HEK293 (cell line): ENCODE results near the gene TAF1B.

ENCODE experiments used
- CTCF ChIA-PET: fragments of 350-600 bp; formaldehyde crosslinking; extraction: SDS; loops from one replicate; lab custom pipeline; 2021; ENCODE audit warnings: antibody characterized with exemption; lab: Yijun Ruan, JAX
- POLR2A ChIA-PET: fragments of 300-600 bp; formaldehyde crosslinking; extraction: SDS; loops from one replicate; lab custom pipeline; 2020; ENCODE audit warnings: antibody characterized with exemption, inconsistent platforms; lab: Yijun Ruan, JAX
- H3K27ac ChIP-seq: fragments of 200-500 bp; sonication (Bioruptor generic); 2 replicates; pipeline ENCODE4 v1.5.1; 2014; ENCODE audit warnings: low read depth, low read length, control low read depth, inconsistent platforms; ENCODE audit errors: extremely low read depth
- H3K36me3 ChIP-seq, 2 experiments: fragments of 200-500 bp in 1 of 2; sonication (Bioruptor generic) in 1 of 2; 1 replicate in 1 of 2; 2 replicates in 1 of 2; pipeline ENCODE4 v1.5.1; 2014 to 2017; ENCODE audit warnings: inconsistent platforms in 2 of 2, low read length in 2 of 2; ENCODE audit not compliant: control insufficient read depth in 2 of 2, insufficient read depth in 1 of 2
- H3K4me1 ChIP-seq: fragments of 200-500 bp; sonication (Bioruptor generic); 2 replicates; pipeline ENCODE4 v1.5.1; 2014; ENCODE audit warnings: mild to moderate bottlenecking, low read length, inconsistent platforms; ENCODE audit not compliant: control insufficient read depth, insufficient read depth
- H3K4me3 ChIP-seq: 2 replicates; pipeline ENCODE4 v1.5.1; 2011; ENCODE audit warnings: low read depth, mild to moderate bottlenecking, control low read depth, low read length, moderate library complexity
- H3K9me3 ChIP-seq: fragments of 200-500 bp; sonication (Bioruptor generic); 2 replicates; pipeline ENCODE4 v1.5.1; 2014; ENCODE audit warnings: low read depth, low read length, inconsistent platforms; ENCODE audit not compliant: control insufficient read depth, insufficient read depth
- BCL11A ChIP-seq: fragments of 450-650 bp; formaldehyde crosslinking; IDR thresholded peaks from 2 replicates; pipeline ENCODE4 v1.5.1; 2016; ENCODE audit warnings: low read depth, missing biosample characterization, missing genetic modification characterization
- EGR2 ChIP-seq: fragments of 450-650 bp; formaldehyde crosslinking; IDR thresholded peaks from 2 replicates; pipeline ENCODE4 v1.5.1; 2016; ENCODE audit warnings: low read depth, missing biosample characterization, missing genetic modification characterization
- KLF9 ChIP-seq: fragments of 450-650 bp; formaldehyde crosslinking; IDR thresholded peaks from 2 replicates; pipeline ENCODE4 v1.5.1; 2016; ENCODE audit warnings: missing biosample characterization, missing genetic modification characterization, low read depth
- ZBTB20 ChIP-seq: fragments of 450-650 bp; formaldehyde crosslinking; IDR thresholded peaks from 2 replicates; pipeline ENCODE4 v1.5.1; 2016; ENCODE audit warnings: missing biosample characterization, missing genetic modification characterization
- ZFHX2 ChIP-seq: fragments of 450-650 bp; formaldehyde crosslinking; conservative IDR thresholded peaks from 2 replicates; pipeline ENCODE4 v1.5.1; 2016; ENCODE audit warnings: missing biosample characterization, missing genetic modification characterization
- ZNF10 ChIP-seq: fragments of 450-650 bp; formaldehyde crosslinking; IDR thresholded peaks from 2 replicates; pipeline ENCODE4 v1.5.1; 2017; ENCODE audit warnings: missing biosample characterization, missing genetic modification characterization
- ZNF175 ChIP-seq: fragments of 450-650 bp; formaldehyde crosslinking; IDR thresholded peaks from 2 replicates; pipeline ENCODE4 v1.5.1; 2016; ENCODE audit warnings: missing biosample characterization, missing genetic modification characterization
- ZNF223 ChIP-seq: fragments of 450-650 bp; formaldehyde crosslinking; IDR thresholded peaks from 2 replicates; pipeline ENCODE4 v1.5.1; 2016; ENCODE audit warnings: missing biosample characterization, missing genetic modification characterization
- ZNF426 ChIP-seq: fragments of 450-650 bp; formaldehyde crosslinking; IDR thresholded peaks from 2 replicates; pipeline ENCODE4 v1.5.1; 2017; ENCODE audit warnings: missing biosample characterization, missing genetic modification characterization, mild to moderate bottlenecking, inconsistent platforms, moderate library complexity
- ZNF626 ChIP-seq: fragments of 450-650 bp; sonication (Bioruptor Pico); formaldehyde crosslinking; IDR thresholded peaks from 2 replicates; pipeline ENCODE4 v1.5.1; 2018; ENCODE audit warnings: missing biosample characterization, missing genetic modification characterization, inconsistent platforms
- ZNF747 ChIP-seq: fragments of 450-650 bp; formaldehyde crosslinking; IDR thresholded peaks from 2 replicates; pipeline ENCODE4 v1.5.1; 2016; ENCODE audit warnings: missing biosample characterization, missing genetic modification characterization
- ZSCAN16 ChIP-seq: fragments of 450-650 bp; formaldehyde crosslinking; IDR thresholded peaks from 2 replicates; pipeline ENCODE4 v1.5.1; 2016; ENCODE audit warnings: missing biosample characterization, missing genetic modification characterization
- TF ChIP-seq, protein P1 (sequence below): fragments of 450-650 bp; formaldehyde crosslinking; optimal IDR thresholded peaks from 2 replicates; pipeline ENCODE3; 2016; ENCODE audit warnings: missing biosample characterization, mild to moderate bottlenecking, missing genetic modification characterization
- TF ChIP-seq, protein P2 (sequence below): fragments of 450-650 bp; formaldehyde crosslinking; IDR thresholded peaks from 2 replicates; pipeline ENCODE4 v1.5.1; 2016; ENCODE audit warnings: missing biosample characterization, missing genetic modification characterization
- TF ChIP-seq, protein P3 (sequence below): fragments of 450-650 bp; formaldehyde crosslinking; IDR thresholded peaks from 2 replicates; pipeline ENCODE4 v1.5.1; 2016; ENCODE audit warnings: missing biosample characterization, missing genetic modification characterization
- TF ChIP-seq, protein P4 (sequence below): IDR thresholded peaks from 2 replicates; pipeline ENCODE4 v1.6.1; 2011; ENCODE audit warnings: mild to moderate bottlenecking, low read depth, low read length, borderline replicate concordance
- TF ChIP-seq, protein P5 (sequence below): fragments of 450-650 bp; formaldehyde crosslinking; IDR thresholded peaks from 2 replicates; pipeline ENCODE4 v1.5.1; 2016; ENCODE audit warnings: missing biosample characterization, missing genetic modification characterization
- TF ChIP-seq, protein P6 (sequence below): fragments of 450-650 bp; formaldehyde crosslinking; IDR thresholded peaks from 2 replicates; pipeline ENCODE4 v1.5.1; 2016; ENCODE audit warnings: missing biosample characterization, missing genetic modification characterization
- TF ChIP-seq, protein P7 (sequence below): fragments of 450-650 bp; formaldehyde crosslinking; IDR thresholded peaks from 2 replicates; pipeline ENCODE4 v1.5.1; 2016; ENCODE audit warnings: missing biosample characterization, missing genetic modification characterization

Gene TAF1B

DNA sequence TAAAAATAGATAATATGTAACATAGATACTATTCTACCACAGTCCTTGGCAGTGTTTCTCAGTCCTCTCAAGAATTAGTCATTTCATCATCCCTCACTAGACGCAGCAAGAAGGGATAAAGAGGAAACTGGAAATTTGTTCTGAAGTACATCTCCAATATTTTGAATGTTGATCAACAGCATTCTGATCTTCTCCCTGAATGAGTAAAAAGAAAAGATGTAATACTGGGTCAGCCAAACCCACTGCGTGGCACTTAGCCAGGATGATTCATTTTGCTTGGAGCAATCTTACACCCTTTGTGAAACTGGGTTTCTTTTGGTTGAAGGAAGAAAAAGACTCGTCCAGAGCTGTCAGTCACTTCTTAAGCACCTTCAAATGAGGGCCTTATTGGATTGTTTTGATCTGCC is 54.1 kb downstream of the TAF1B start (continued):
- TF ChIP-seq, protein P1, sequence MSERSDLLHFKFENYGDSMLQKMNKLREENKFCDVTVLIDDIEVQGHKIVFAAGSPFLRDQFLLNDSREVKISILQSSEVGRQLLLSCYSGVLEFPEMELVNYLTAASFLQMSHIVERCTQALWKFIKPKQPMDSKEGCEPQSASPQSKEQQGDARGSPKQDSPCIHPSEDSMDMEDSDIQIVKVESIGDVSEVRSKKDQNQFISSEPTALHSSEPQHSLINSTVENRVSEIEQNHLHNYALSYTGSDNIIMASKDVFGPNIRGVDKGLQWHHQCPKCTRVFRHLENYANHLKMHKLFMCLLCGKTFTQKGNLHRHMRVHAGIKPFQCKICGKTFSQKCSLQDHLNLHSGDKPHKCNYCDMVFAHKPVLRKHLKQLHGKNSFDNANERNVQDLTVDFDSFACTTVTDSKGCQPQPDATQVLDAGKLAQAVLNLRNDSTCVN (tag by site-specific recombination), result no peak
- no peak for TF ChIP-seq ZNF426 (tag by site-specific recombination)
- TF ChIP-seq, protein P2, sequence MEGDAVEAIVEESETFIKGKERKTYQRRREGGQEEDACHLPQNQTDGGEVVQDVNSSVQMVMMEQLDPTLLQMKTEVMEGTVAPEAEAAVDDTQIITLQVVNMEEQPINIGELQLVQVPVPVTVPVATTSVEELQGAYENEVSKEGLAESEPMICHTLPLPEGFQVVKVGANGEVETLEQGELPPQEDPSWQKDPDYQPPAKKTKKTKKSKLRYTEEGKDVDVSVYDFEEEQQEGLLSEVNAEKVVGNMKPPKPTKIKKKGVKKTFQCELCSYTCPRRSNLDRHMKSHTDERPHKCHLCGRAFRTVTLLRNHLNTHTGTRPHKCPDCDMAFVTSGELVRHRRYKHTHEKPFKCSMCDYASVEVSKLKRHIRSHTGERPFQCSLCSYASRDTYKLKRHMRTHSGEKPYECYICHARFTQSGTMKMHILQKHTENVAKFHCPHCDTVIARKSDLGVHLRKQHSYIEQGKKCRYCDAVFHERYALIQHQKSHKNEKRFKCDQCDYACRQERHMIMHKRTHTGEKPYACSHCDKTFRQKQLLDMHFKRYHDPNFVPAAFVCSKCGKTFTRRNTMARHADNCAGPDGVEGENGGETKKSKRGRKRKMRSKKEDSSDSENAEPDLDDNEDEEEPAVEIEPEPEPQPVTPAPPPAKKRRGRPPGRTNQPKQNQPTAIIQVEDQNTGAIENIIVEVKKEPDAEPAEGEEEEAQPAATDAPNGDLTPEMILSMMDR, result no peak

DNA sequence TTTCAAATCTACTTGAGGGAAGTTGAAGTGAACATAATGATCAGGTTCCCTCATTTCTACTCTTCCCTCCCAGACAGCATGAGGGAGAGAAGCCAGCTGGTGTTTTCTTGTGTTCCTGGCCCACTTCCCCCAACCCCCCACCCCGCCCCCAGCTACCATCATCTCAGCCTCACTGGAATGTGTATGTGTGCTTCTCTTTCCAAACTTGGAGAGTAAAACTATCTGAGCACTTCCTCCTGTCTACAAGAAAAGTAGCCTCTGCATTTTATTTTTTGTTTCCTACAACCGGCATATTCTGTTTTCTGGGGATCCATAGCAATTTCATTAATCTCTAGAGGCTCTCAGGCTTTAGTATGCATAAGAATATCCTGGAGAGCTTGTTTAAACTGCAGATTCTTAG is 54.6 kb downstream of the TAF1B start:
- H3K4me1 ChIP-seq, result peaks cover 24% of the 10 kb centered on the region
- TF ChIP-seq BCL11A (tag by site-specific recombination), result no peak
- no peak for TF ChIP-seq ZNF175 (tag by site-specific recombination)
- TF ChIP-seq EGR2 (tag by site-specific recombination), result no peak
- TF ChIP-seq, protein P3, sequence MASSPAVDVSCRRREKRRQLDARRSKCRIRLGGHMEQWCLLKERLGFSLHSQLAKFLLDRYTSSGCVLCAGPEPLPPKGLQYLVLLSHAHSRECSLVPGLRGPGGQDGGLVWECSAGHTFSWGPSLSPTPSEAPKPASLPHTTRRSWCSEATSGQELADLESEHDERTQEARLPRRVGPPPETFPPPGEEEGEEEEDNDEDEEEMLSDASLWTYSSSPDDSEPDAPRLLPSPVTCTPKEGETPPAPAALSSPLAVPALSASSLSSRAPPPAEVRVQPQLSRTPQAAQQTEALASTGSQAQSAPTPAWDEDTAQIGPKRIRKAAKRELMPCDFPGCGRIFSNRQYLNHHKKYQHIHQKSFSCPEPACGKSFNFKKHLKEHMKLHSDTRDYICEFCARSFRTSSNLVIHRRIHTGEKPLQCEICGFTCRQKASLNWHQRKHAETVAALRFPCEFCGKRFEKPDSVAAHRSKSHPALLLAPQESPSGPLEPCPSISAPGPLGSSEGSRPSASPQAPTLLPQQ (tag by site-specific recombination), result no peak
- TF ChIP-seq ZNF626 (tag by site-specific recombination), result no peak
- TF ChIP-seq, protein P4, sequence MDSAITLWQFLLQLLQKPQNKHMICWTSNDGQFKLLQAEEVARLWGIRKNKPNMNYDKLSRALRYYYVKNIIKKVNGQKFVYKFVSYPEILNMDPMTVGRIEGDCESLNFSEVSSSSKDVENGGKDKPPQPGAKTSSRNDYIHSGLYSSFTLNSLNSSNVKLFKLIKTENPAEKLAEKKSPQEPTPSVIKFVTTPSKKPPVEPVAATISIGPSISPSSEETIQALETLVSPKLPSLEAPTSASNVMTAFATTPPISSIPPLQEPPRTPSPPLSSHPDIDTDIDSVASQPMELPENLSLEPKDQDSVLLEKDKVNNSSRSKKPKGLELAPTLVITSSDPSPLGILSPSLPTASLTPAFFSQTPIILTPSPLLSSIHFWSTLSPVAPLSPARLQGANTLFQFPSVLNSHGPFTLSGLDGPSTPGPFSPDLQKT, result no peak
- TF ChIP-seq, protein P5, sequence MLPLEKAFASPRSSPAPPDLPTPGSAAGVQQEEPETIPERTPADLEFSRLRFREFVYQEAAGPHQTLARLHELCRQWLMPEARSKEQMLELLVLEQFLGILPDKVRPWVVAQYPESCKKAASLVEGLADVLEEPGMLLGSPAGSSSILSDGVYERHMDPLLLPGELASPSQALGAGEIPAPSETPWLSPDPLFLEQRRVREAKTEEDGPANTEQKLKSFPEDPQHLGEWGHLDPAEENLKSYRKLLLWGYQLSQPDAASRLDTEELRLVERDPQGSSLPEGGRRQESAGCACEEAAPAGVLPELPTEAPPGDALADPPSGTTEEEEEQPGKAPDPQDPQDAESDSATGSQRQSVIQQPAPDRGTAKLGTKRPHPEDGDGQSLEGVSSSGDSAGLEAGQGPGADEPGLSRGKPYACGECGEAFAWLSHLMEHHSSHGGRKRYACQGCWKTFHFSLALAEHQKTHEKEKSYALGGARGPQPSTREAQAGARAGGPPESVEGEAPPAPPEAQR (tag by site-specific recombination), result no peak
- no peak for TF ChIP-seq ZNF223
- no peak for TF ChIP-seq ZBTB20 (tag by site-specific recombination)
- TF ChIP-seq, protein P6, sequence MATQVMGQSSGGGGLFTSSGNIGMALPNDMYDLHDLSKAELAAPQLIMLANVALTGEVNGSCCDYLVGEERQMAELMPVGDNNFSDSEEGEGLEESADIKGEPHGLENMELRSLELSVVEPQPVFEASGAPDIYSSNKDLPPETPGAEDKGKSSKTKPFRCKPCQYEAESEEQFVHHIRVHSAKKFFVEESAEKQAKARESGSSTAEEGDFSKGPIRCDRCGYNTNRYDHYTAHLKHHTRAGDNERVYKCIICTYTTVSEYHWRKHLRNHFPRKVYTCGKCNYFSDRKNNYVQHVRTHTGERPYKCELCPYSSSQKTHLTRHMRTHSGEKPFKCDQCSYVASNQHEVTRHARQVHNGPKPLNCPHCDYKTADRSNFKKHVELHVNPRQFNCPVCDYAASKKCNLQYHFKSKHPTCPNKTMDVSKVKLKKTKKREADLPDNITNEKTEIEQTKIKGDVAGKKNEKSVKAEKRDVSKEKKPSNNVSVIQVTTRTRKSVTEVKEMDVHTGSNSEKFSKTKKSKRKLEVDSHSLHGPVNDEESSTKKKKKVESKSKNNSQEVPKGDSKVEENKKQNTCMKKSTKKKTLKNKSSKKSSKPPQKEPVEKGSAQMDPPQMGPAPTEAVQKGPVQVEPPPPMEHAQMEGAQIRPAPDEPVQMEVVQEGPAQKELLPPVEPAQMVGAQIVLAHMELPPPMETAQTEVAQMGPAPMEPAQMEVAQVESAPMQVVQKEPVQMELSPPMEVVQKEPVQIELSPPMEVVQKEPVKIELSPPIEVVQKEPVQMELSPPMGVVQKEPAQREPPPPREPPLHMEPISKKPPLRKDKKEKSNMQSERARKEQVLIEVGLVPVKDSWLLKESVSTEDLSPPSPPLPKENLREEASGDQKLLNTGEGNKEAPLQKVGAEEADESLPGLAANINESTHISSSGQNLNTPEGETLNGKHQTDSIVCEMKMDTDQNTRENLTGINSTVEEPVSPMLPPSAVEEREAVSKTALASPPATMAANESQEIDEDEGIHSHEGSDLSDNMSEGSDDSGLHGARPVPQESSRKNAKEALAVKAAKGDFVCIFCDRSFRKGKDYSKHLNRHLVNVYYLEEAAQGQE (tag by site-specific recombination), result no peak
- no peak for TF ChIP-seq ZNF10 (tag by site-specific recombination)
- TF ChIP-seq, protein P7, sequence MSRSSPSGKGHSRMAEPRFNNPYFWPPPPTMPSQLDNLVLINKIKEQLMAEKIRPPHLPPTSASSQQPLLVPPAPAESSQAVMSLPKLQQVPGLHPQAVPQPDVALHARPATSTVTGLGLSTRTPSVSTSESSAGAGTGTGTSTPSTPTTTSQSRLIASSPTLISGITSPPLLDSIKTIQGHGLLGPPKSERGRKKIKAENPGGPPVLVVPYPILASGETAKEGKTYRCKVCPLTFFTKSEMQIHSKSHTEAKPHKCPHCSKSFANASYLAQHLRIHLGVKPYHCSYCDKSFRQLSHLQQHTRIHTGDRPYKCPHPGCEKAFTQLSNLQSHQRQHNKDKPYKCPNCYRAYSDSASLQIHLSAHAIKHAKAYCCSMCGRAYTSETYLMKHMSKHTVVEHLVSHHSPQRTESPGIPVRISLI (tag by site-specific recombination), result no peak
- TF ChIP-seq ZSCAN16, result no peak
- no peak for TF ChIP-seq ZFHX2
- TF ChIP-seq ZNF747 (tag by site-specific recombination), result no peak
- no peak for TF ChIP-seq KLF9 (tag by site-specific recombination)
- ChIA-PET POLR2A (no interaction called here), CTCF (no interaction called here)
- no peak overlapping the region for H3K4me3 ChIP-seq
- no peaks in the 10 kb centered on the region for H3K9me3 ChIP-seq
- no peak overlapping the region for H3K27ac ChIP-seq
- no peaks in the 10 kb centered on the region for H3K36me3 ChIP-seq
